Central memory CD4-positive, alpha-beta T cell (primary cell): ENCODE data around the gene STAMBPL1.
A peak's percentile ranks its signal among the peaks of the same experiment; 100 is the strongest.

Experiments
- DNase-seq: peaks from one replicate; pipeline ENCODE4 v3.0.0; 2022

Gene STAMBPL1

DNA sequence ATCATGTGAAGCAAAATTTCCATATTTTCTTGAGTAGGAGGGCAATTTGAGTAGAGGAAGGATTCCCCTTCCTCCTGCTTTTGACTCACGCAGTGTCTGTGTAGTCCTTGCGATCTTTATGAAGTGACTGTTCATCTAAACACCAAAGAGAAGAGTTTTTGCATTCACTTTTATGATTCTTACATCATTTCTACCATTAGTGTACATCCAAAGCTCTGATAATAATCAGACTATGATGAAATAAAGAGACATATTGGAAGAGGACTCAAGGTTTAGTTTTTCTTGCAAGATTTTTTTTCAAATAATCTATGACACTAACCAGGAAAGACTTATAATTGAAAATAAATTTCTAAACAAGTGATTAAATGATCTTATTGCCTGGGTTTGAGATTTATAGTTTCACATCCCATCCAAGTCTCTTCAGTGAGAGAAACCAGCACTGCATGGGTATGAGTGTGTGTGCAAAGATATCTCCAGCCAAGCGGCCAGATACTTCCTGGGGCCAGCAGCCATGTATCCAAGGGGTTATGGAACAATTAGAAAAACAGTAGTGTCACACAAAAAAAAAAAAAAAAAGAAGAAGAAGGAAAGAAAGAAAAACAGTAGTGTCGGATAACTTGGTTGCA lies 74.5 kb downstream of the STAMBPL1 start:
- no peak for DNase-seq

DNA sequence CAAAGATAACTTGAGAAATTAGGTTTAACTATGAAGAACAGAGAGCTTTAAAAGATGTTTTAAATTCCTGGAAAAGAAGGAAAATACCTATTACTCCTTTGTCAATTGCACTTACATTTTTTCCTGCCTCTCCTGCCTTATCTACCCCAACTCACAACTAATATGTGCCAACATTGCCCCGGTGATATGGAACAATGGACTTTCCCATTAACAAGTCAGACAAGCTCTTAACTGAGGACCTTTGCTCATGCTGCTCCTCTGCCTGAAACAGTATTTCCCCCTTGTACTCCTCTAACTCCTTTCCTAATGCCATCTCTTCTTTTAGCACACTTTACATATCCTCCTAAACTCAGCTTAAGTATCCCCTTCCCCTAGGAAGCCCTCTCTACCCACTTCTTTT lies 77.3 kb downstream of the STAMBPL1 start:
- no peak for DNase-seq

- no peak for DNase-seq
Observed at GRCh38 chr10:88958721-88959120, 78.7 kb downstream of the STAMBPL1 start.

- no peak for DNase-seq
Observed at GRCh38 chr10:88960802-88961201, 80.8 kb downstream of the STAMBPL1 start.

DNA sequence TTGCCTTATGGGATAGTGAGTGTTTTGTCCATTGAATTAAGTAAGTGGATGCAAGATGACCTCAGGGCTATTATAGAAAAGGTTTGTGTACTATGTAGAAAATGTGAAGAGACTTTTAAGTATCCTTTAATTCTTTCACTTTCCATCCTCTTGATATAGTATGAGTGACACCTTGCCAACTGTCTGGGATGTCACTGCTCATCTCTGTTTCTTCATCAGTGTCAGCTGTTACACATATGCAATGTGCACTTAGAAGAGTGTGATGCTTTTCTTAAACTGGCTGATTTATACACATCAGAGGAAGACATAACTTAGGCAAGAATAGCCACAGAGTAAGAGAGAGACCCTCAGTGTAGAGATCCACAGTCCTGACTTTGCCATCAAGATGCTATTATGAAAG lies 81.2 kb downstream of the STAMBPL1 start:
- DNase-seq, result no peak

DNA sequence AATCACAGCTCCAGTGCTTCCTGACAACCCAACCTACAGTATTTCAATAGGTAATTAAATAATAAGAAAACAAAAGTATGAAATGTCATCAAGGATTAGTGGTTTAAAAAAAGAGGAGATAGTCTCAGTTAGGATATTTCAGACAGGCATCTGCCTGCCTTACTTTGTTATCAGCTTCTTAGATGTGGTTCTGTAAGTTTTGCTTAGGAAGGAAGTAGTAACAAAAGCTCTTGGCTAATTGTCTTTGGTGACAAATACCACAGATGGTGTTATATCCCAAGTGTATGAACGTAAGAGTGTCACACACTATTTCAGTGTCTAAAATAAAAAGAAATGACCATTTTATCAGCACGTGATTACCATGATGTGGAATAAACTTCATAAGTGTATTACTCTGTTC lies 82.3 kb downstream of the STAMBPL1 start:
- peak; percentile 45 for DNase-seq

DNA sequence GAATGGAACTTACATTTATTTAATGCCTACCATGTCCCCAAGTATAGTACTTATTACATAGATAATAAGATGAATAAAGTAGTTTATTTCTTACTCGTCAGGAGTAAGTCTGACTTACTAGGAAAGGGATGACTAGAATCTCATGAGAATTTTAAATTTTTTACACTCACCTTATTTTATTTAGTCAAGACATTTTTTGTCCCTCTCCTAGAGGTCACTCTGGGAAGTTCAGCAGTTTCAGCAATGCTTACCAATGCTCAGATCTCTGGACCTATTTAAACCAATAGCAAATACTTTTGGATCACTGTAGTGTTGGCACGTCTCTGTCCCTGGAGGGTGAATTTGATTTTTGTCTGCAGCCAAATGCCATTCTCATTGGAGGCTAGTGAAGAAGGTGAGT lies 83.3 kb downstream of the STAMBPL1 start:
- DNase-seq, result no peak

DNA sequence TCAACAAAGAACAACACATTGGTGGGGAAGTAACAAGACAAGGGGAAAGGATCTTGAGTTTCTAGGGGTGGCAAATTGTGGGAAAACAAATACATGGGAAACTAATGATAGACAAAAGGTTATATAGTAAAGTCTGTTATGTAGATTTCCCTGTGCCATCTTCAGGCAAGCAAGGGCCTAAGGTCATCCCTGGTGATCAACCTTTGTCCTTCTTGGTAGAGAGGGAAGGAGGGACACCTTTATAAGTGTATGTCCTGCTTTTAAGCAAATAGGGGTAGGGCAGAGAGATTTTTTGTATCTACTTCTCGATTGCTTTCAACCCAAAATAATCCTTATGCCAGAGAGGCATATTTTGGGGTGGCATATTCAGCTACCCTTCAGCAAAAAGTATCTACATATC lies 84.3 kb downstream of the STAMBPL1 start:
- DNase-seq, result no peak

DNA sequence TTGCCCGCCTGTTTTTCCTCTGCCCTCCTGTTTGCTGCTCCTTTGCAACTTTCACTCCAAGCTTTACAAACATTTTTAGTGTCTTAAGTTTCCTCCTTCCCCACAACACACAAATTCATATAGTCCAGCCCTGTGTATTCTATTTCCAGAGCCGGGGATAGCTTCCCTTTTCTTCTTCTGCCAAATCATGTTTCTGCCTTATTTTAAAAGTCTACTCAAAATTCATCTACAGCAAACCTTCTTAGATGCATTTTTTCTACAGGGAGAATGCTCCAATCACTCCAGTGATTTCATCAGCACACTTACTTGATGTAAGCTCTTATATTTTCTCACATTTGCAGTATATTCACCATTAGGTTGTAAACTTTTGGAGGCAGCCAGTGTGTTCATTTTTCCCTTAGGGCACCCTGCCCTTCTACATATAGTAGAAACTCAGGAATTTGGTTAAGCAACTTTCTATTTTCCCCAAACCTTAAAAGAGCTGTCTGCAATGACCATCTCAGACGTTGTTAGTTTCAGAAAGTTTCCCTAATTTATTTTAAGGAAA lies 84.9 kb downstream of the STAMBPL1 start:
- no peak for DNase-seq

- DNase-seq, result no peak
Observed at GRCh38 chr10:88966797-88967196, 86.8 kb downstream of the STAMBPL1 start.

DNA sequence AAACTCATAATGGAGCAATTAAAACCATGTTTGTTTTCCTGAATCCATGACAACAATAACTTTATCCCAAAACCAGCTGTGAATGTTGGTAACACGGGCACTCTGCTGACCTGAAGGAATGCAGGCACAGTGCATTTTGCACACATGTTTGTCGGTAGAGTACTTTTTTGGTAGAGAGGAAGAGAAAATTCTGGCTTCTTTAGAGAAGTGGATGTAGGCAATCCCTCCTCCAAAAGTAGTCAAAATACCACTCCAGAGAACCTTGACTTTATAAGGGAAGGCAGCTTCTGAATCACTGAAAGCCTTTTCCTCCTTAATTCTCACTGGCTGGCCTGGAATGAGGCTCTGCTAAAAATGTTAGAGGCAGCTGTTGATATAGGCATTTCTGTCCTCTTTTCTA lies 88.3 kb downstream of the STAMBPL1 start:
- DNase-seq, result no peak

DNA sequence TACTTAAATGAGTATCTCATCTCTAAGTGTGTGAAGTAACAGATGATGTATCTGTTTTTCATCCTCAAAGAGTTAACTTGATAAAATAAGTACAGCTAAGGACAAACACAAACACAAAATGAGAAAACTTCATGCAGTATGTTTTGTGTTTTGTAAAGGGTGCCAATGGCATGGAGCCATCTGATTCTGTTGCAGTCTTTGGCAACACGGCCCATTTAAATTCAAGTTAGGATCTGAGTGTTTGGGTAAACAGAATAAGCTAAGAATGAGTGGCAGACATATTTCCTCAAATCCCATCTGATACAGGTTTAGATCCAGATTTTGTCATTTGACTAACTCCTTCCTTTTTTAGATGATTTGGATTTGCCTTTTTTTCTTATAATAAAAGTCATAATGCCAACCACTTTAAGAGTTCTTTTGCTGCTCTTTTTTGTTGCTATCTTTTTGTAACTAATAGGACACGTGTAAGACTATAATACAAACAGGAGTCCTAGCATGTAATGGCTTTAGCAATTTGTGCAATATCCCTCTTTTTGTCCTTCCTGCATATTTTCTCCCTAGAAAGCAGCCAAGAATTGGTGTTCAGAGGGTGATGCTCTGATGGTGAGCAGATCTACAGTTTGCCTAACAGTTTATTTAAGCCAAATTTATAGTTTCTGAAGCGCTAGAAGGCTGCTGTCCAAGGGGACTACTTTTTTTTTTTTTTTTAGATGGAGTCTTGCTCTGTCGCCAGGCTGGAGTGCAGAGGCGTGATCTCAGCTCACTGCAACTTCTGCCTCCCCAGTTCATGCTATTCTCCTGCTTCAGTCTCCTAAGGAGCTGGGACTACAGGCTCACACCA lies 91.4 kb downstream of the STAMBPL1 start:
- no peak for DNase-seq
